ENCODE measurements around the gene TEP1.

Gene TEP1

DNA sequence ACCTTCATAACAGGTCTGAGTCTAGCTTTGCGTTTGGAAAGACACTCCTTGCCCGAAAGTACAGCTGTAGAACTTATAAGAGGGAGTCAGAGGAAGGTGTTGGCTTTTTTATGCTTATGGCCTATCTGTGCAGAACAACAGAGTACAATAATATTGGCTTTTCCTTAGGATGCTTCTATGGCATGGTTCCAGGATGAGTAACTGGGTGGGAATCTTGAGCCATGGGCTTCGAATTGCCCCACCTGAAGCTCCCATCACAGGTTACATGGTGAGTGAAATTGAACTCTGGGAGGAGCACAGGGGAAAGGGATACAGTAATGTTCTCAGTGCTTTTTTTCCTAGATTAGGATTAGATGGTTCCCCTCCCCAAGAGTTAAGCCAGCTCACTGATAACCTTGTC lies 56.9 kb downstream of the TEP1 start:
- DNase-seq (ENCODE audit: low read depth): peak; percentile 37
- TF ChIP-seq, protein P1, sequence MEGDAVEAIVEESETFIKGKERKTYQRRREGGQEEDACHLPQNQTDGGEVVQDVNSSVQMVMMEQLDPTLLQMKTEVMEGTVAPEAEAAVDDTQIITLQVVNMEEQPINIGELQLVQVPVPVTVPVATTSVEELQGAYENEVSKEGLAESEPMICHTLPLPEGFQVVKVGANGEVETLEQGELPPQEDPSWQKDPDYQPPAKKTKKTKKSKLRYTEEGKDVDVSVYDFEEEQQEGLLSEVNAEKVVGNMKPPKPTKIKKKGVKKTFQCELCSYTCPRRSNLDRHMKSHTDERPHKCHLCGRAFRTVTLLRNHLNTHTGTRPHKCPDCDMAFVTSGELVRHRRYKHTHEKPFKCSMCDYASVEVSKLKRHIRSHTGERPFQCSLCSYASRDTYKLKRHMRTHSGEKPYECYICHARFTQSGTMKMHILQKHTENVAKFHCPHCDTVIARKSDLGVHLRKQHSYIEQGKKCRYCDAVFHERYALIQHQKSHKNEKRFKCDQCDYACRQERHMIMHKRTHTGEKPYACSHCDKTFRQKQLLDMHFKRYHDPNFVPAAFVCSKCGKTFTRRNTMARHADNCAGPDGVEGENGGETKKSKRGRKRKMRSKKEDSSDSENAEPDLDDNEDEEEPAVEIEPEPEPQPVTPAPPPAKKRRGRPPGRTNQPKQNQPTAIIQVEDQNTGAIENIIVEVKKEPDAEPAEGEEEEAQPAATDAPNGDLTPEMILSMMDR (IDR thresholded peaks at IDR 0.05; ENCODE audit: insufficient read depth, low read depth, low read length, missing control alignments): no peak
- H3K4me3 ChIP-seq (ENCODE audit: low read length): no peak overlapping the region

DNA sequence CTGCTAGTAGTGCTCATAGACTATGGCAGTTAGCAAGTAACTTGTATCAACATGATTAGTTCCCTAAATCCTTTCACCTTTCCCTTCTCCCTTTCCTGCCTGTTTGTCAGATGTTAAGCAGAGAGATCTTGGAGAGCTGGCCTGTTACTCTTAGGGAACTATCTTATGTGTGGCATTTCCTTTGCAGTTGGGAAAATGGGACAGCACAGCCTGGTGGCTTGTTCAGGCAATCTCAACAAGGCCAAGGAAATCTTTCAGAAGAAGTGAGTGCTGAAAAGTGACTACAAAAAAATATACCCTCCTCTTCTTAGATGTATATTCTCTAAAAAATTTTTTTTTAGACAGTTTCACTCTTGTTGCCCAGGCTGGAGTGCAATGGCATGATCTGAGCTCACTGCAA lies 62.4 kb downstream of the TEP1 start:
- DNase-seq (ENCODE audit: low read depth): peak; percentile 13
- no peak overlapping the region for H3K4me3 ChIP-seq (ENCODE audit: low read length)
- TF ChIP-seq, protein P1 (IDR thresholded peaks at IDR 0.05; ENCODE audit: insufficient read depth, low read depth, low read length, missing control alignments): peak; percentile 30

DNA sequence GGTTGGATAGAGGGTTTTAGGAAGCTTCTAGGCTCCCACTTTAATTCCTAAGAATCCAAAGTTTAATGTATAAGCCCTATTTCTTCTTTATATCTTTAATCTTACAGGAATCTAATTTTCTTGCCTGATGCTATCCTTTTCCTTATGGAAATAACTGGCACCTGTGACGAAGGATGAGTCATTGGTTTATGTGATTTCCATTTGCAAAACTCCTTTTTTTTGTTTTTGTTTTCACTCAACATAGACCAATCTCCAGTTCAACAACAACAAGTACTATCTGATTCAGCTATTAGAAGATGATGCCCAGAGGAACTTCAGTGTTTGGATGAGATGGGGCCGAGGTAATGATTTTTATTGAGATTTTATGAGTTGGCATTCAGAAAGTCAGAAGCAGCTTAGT lies 63.0 kb downstream of the TEP1 start:
- TF ChIP-seq, protein P1 (IDR thresholded peaks at IDR 0.05; ENCODE audit: insufficient read depth, low read depth, low read length, missing control alignments): no peak
- DNase-seq (ENCODE audit: low read depth): peak; percentile 11
- H3K4me3 ChIP-seq (ENCODE audit: low read length): no peak overlapping the region

DNA sequence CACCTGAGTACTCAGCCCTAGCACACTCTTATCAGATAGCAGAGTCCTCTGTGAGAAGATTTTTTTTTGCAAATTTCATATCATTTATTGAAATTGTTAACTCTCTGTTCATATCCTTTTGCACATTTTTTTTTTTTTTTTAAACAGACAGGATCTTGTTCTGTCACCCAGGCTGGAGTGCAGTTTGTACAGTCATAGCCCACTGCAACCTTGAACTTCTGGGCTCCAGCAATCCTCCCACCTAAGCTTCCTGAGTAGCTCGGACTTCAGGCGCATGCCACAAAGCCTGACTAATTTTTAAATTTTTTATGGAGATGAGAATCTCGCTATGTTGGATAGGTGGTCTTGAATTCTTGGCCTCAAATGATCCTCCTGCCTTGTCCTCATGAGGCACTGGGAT lies 65.6 kb downstream of the TEP1 start:
- DNase-seq (ENCODE audit: low read depth): no peak

DNA sequence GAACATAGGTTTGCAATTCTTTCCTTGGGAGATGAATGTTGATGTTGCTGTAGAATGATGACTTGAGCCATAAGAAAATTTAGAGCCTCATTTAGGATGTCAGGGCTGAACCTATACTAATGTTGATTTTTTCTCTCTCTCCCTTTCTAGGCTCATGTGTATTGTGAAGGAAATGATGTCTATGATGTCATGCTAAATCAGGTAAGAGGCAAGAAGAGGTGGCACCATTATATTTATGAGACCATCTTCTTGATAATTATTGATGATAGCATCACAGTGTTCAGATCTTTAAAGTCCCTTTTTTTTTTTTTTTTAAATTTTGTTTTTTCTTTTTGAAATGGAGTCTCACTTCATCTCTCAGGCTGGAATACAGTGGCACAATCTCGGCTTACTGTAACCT lies 66.6 kb downstream of the TEP1 start:
- TF ChIP-seq, protein P1 (IDR thresholded peaks at IDR 0.05; ENCODE audit: insufficient read depth, low read depth, low read length, missing control alignments): no peak
- no peak overlapping the region for H3K4me3 ChIP-seq (ENCODE audit: low read length)
- DNase-seq (ENCODE audit: low read depth): no peak

More for the DNA sequence above, 65.6 kb downstream of the TEP1 start:
- TF ChIP-seq, protein P1 (IDR thresholded peaks at IDR 0.05; ENCODE audit: insufficient read depth, low read depth, low read length, missing control alignments): no peak
- no peak overlapping the region for H3K4me3 ChIP-seq (ENCODE audit: low read length)

DNA sequence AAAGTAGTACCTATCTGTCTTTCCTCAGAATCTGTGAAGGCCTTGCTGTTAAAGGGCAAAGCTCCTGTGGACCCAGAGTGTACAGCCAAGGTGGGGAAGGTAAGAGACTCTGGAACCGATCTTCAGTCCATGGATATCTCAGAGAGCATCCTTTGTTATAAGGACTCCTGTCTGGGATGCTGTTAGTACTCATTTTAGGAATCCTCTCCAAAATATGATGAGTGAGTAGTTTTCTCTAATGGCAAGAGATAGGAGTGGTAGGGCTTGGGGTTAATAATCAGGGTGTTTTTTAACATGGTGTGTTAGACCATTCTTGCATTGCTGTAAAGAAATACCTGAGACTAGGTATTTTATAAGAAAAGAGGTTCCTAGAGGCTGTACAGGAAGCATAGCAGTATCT lies 67.9 kb downstream of the TEP1 start:
- TF ChIP-seq, protein P1 (IDR thresholded peaks at IDR 0.05; ENCODE audit: insufficient read depth, low read depth, low read length, missing control alignments): no peak
- DNase-seq (ENCODE audit: low read depth): no peak
- H3K4me3 ChIP-seq (ENCODE audit: low read length): no peak overlapping the region

DNA sequence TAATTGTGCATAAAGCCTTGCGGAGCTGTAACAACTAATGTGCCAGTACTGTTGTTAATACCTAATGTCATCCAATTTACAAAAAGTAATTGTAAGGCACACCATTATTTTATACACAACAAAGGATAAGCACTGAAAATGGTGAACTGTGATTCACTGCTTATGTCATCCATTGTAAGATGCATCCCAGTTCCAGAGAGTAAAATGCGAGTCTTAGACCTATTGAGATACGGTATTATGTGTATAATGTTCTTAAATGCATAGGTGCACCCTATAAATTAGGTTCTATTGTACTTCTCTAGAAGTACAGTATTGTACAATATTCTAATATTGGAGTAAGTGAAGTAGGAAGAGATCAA lies 69.5 kb downstream of the TEP1 start:
- TF ChIP-seq, protein P1 (IDR thresholded peaks at IDR 0.05; ENCODE audit: insufficient read depth, low read depth, low read length, missing control alignments): no peak
- peak; percentile 43 for DNase-seq (ENCODE audit: low read depth)
- peak overlapping the region; percentile 90 for H3K4me3 ChIP-seq (ENCODE audit: low read length)
